ENCODE measurements around the gene NDST4.

The NDST4 gene

DNA sequence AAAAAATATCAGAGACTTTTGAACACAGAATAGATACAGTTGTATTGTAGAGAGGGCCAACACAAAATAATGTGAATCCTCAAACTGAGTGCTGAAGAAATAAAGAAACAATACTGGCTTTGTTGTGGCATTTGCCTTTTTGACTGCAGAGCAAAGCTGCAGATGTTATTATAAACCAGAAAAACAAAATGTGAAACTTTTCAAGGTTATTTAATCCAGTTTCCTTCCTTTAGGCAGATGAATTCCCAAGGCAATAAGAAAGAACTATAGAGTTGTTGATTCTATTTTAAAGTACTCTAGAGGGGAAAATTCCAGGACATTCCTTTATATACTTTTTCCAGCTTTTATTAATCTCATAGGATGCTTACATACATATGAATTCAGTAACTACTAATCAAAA is 186.8 kb downstream of the NDST4 start:
- H3K9me3 ChIP-seq (ENCODE audit: control insufficient read depth, insufficient read depth, low read length) = no peaks in the 10 kb centered on the region
- no peaks in the 10 kb centered on the region for H3K9me2 ChIP-seq (replicated peaks; ENCODE audit: control insufficient read depth, low read length)
- no peaks in the 10 kb centered on the region for H3K79me2 ChIP-seq (ENCODE audit: control insufficient read depth, low read length)
- H3K4me2 ChIP-seq (ENCODE audit: low read length) = no peak overlapping the region
- no peaks in the 10 kb centered on the region for H3K4me1 ChIP-seq (ENCODE audit: control insufficient read depth, low read length)
- H3K36me3 ChIP-seq (ENCODE audit: control insufficient read depth, low read length) = no peaks in the 10 kb centered on the region
- H3F3A ChIP-seq (ENCODE audit: control insufficient read depth, insufficient read depth) = no peaks in the 10 kb centered on the region
- H3K4me3 ChIP-seq (ENCODE audit: low read length) = no peak overlapping the region
- no peaks in the 10 kb centered on the region for H3K27me3 ChIP-seq (ENCODE audit: control insufficient read depth, low read length)
- H3K27ac ChIP-seq (ENCODE audit: low read depth, low read length) = no peak overlapping the region
- TF ChIP-seq EZH2phosphoT487 (IDR thresholded peaks at IDR 0.05; ENCODE audit: borderline replicate concordance, low read length) = no peak
- TF ChIP-seq, protein P1, sequence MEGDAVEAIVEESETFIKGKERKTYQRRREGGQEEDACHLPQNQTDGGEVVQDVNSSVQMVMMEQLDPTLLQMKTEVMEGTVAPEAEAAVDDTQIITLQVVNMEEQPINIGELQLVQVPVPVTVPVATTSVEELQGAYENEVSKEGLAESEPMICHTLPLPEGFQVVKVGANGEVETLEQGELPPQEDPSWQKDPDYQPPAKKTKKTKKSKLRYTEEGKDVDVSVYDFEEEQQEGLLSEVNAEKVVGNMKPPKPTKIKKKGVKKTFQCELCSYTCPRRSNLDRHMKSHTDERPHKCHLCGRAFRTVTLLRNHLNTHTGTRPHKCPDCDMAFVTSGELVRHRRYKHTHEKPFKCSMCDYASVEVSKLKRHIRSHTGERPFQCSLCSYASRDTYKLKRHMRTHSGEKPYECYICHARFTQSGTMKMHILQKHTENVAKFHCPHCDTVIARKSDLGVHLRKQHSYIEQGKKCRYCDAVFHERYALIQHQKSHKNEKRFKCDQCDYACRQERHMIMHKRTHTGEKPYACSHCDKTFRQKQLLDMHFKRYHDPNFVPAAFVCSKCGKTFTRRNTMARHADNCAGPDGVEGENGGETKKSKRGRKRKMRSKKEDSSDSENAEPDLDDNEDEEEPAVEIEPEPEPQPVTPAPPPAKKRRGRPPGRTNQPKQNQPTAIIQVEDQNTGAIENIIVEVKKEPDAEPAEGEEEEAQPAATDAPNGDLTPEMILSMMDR (IDR thresholded peaks at IDR 0.05; ENCODE audit: low read depth, low read length, poor library complexity, severe bottlenecking) = no peak
- no peaks in the 10 kb centered on the region for H4K20me1 ChIP-seq (ENCODE audit: control insufficient read depth, insufficient read depth, low read depth, low read length)

DNA sequence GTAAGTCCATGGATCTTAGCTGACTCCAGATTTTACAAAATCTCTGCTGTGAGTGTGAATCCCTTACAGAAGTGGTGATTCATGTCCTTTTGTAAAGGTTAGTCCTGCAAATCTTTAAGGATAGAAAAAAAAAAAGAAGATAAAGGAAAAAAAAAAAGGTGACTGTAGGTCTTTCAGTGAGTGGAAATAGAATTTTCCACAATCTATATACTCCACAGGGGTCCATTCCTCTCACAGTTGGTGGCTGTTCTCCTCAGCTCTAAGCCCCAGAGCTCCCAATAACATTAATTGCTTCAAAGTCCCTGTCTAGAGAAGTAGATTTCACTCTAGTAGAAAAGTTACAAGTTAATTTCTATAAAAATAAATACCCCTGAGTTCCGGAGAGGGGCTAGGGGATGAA is 189.1 kb downstream of the NDST4 start:
- H3F3A ChIP-seq (ENCODE audit: control insufficient read depth, insufficient read depth) = no peaks in the 10 kb centered on the region
- H3K9me3 ChIP-seq (ENCODE audit: control insufficient read depth, insufficient read depth, low read length) = no peaks in the 10 kb centered on the region
- H3K36me3 ChIP-seq (ENCODE audit: control insufficient read depth, low read length) = no peaks in the 10 kb centered on the region
- TF ChIP-seq, protein P1 (IDR thresholded peaks at IDR 0.05; ENCODE audit: low read depth, low read length, poor library complexity, severe bottlenecking) = no peak
- TF ChIP-seq EZH2phosphoT487 (IDR thresholded peaks at IDR 0.05; ENCODE audit: borderline replicate concordance, low read length) = no peak
- H3K27ac ChIP-seq (ENCODE audit: low read depth, low read length) = no peak overlapping the region
- H3K4me2 ChIP-seq (ENCODE audit: low read length) = no peak overlapping the region
- H3K27me3 ChIP-seq (ENCODE audit: control insufficient read depth, low read length) = no peaks in the 10 kb centered on the region
- H3K4me1 ChIP-seq (ENCODE audit: control insufficient read depth, low read length) = no peaks in the 10 kb centered on the region
- H4K20me1 ChIP-seq (ENCODE audit: control insufficient read depth, insufficient read depth, low read depth, low read length) = no peaks in the 10 kb centered on the region
- no peaks in the 10 kb centered on the region for H3K79me2 ChIP-seq (ENCODE audit: control insufficient read depth, low read length)
- no peaks in the 10 kb centered on the region for H3K9me2 ChIP-seq (replicated peaks; ENCODE audit: control insufficient read depth, low read length)
- H3K4me3 ChIP-seq (ENCODE audit: low read length) = no peak overlapping the region

- Histone ChIP-seq H3F3A (ENCODE audit: control insufficient read depth, insufficient read depth) (no peaks in the 10 kb centered on the region), H3K79me2 (ENCODE audit: control insufficient read depth, low read length) (no peaks in the 10 kb centered on the region), H3K9me2 (replicated peaks; ENCODE audit: control insufficient read depth, low read length) (no peaks in the 10 kb centered on the region), H3K4me3 (ENCODE audit: low read length) (no peak overlapping the region), H3K9me3 (ENCODE audit: control insufficient read depth, insufficient read depth, low read length) (no peaks in the 10 kb centered on the region), H3K4me2 (ENCODE audit: low read length) (no peak overlapping the region), H4K20me1 (ENCODE audit: control insufficient read depth, insufficient read depth, low read depth, low read length) (no peaks in the 10 kb centered on the region), H3K4me1 (ENCODE audit: control insufficient read depth, low read length) (no peaks in the 10 kb centered on the region), H3K27me3 (ENCODE audit: control insufficient read depth, low read length) (no peaks in the 10 kb centered on the region), H3K27ac (ENCODE audit: low read depth, low read length) (no peak overlapping the region), H3K36me3 (ENCODE audit: control insufficient read depth, low read length) (no peaks in the 10 kb centered on the region)
- TF ChIP-seq, protein P1 (IDR thresholded peaks at IDR 0.05; ENCODE audit: low read depth, low read length, poor library complexity, severe bottlenecking) = no peak
- no peak for TF ChIP-seq EZH2phosphoT487 (IDR thresholded peaks at IDR 0.05; ENCODE audit: borderline replicate concordance, low read length)
These were observed 190.9 kb downstream of the NDST4 start for GRCh38 chr4:114922592-114922933.

Data from DOHH2 (cell line).